Neutrophil (primary cell): ENCODE measurements around the gene SYTL5.

Source experiments
- H3K27ac ChIP-seq: fragments of 200-600 bp; sonication (generic); 2 replicates; pipeline ENCODE4 v1.5.1; 2016; ENCODE audit warnings: mild to moderate bottlenecking, moderate library complexity
- H3K27me3 ChIP-seq: fragments of 200-600 bp; sonication (generic); 2 replicates; pipeline ENCODE4 v1.6.0; 2016; ENCODE audit warnings: mild to moderate bottlenecking
- H3K36me3 ChIP-seq: fragments of 200-600 bp; sonication (generic); 2 replicates; pipeline ENCODE4 v1.5.1; 2017
- H3K4me1 ChIP-seq, 2 experiments: fragments of 200-600 bp in 1 of 2; sonication (generic) in 1 of 2; 1 replicate in 1 of 2; 2 replicates in 1 of 2; pipeline versions ENCODE4 v1.5.1 to v1.6.1; 2013 to 2016; ENCODE audit warnings: low read depth in 1 of 2, low read length in 1 of 2, mild to moderate bottlenecking in 1 of 2, moderate library complexity in 1 of 2; ENCODE audit not compliant: control insufficient read depth in 1 of 2, insufficient read depth in 1 of 2
- H3K4me3 ChIP-seq, 2 experiments: fragments of 200-600 bp in 1 of 2; sonication (generic) in 1 of 2; 1 replicate in 1 of 2; 2 replicates in 1 of 2; pipeline ENCODE4 v1.5.1; 2013 to 2016; ENCODE audit warnings: low read depth in 1 of 2, low read length in 1 of 2, mild to moderate bottlenecking in 1 of 2, moderate library complexity in 1 of 2
- H3K9me3 ChIP-seq: fragments of 200-600 bp; sonication (generic); 2 replicates; pipeline ENCODE4 v1.5.1; 2016
- TF ChIP-seq, protein P1 (sequence below): fragments of 200-600 bp; sonication (generic); IDR thresholded peaks from 2 replicates; pipeline ENCODE4 v1.5.1; 2016; ENCODE audit warnings: antibody characterized with exemption

Gene SYTL5

GRCh38 chrX:38138157-38138891 is 132.0 kb downstream of the SYTL5 start:
- Histone ChIP-seq H3K27me3 (no peaks in the 10 kb centered on the region), H3K4me3 (no peak overlapping the region), H3K27ac (no peak overlapping the region), H3K36me3 (no peaks in the 10 kb centered on the region), H3K4me1 (no peaks in the 10 kb centered on the region), H3K9me3 (no peaks in the 10 kb centered on the region)
- TF ChIP-seq, protein P1, sequence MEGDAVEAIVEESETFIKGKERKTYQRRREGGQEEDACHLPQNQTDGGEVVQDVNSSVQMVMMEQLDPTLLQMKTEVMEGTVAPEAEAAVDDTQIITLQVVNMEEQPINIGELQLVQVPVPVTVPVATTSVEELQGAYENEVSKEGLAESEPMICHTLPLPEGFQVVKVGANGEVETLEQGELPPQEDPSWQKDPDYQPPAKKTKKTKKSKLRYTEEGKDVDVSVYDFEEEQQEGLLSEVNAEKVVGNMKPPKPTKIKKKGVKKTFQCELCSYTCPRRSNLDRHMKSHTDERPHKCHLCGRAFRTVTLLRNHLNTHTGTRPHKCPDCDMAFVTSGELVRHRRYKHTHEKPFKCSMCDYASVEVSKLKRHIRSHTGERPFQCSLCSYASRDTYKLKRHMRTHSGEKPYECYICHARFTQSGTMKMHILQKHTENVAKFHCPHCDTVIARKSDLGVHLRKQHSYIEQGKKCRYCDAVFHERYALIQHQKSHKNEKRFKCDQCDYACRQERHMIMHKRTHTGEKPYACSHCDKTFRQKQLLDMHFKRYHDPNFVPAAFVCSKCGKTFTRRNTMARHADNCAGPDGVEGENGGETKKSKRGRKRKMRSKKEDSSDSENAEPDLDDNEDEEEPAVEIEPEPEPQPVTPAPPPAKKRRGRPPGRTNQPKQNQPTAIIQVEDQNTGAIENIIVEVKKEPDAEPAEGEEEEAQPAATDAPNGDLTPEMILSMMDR = no peak

DNA sequence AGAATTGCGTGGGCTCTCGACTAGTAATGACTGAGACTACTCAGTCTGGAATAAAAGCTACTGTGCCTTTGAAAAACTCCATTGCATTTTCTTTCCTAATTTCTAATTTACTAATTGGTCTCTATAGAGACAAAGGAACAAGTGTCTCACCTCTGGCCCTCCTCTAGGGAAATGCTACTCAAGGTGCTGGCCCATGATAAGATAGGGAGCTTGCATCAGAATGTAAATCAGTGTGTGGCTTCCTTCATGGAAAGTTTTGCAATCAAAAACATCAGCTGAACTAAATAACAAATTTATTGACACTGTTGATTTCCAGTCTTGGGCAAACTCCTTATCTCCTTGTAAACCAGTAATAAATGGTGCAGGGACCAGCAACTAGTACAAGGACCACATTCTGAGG is 132.5 kb downstream of the SYTL5 start:
- Histone ChIP-seq H3K4me1 (no peaks in the 10 kb centered on the region), H3K27ac (no peak overlapping the region), H3K9me3 (no peaks in the 10 kb centered on the region), H3K27me3 (no peaks in the 10 kb centered on the region), H3K4me3 (no peak overlapping the region), H3K36me3 (no peaks in the 10 kb centered on the region)
- TF ChIP-seq, protein P1 = no peak

DNA sequence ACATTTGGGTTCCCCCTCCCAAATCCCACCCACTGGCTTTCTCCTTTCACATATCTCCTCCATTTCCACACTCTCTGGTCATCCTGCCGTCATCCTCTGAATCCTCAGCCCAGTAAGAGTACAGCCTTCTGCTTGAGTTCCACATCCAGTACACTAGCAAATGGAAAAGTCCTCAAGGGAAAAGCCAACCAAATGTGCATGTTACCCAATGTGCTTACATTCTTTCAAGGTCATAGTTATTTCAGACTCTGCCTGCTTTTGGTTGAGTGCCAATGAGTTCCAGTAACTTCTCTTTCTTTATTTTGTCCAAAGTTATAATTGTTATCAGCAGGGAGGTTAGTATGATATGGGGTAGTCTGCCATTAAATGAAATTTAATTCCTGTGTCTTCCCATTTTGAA is 136.3 kb downstream of the SYTL5 start:
- TF ChIP-seq, protein P1 = no peak
- H3K27me3 ChIP-seq = no peaks in the 10 kb centered on the region
- no peaks in the 10 kb centered on the region for H3K9me3 ChIP-seq
- no peaks in the 10 kb centered on the region for H3K4me1 ChIP-seq
- H3K36me3 ChIP-seq = no peaks in the 10 kb centered on the region
- no peak overlapping the region for H3K27ac ChIP-seq
- no peak overlapping the region for H3K4me3 ChIP-seq

GRCh38 chrX:38149016-38149415 is 142.7 kb downstream of the SYTL5 start:
- Histone ChIP-seq H3K9me3 (no peaks in the 10 kb centered on the region), H3K4me3 (no peak overlapping the region)
- TF ChIP-seq, protein P1 = no peak

GRCh38 chrX:38150993-38151392 is 144.6 kb downstream of the SYTL5 start:
- no peak overlapping the region for H3K4me3 ChIP-seq
- TF ChIP-seq, protein P1 = no peak
- H3K27ac ChIP-seq = no peak overlapping the region
- no peaks in the 10 kb centered on the region for H3K36me3 ChIP-seq
- H3K27me3 ChIP-seq = no peaks in the 10 kb centered on the region
- no peaks in the 10 kb centered on the region for H3K9me3 ChIP-seq
- no peaks in the 10 kb centered on the region for H3K4me1 ChIP-seq

More at GRCh38 chrX:38149016-38149415, 142.7 kb downstream of the SYTL5 start:
- H3K4me1 ChIP-seq = no peaks in the 10 kb centered on the region
- no peaks in the 10 kb centered on the region for H3K36me3 ChIP-seq
- H3K27ac ChIP-seq = no peak overlapping the region
- no peaks in the 10 kb centered on the region for H3K27me3 ChIP-seq
